WI38 (cell line): ENCODE data around the gene KPNA5.

Source experiments
- H3K4me3 ChIP-seq: 2 replicates; pipeline ENCODE4 v1.5.1; 2011; ENCODE audit warnings: low read depth, mild to moderate bottlenecking, control low read depth, low read length
- CTCF ChIP-seq: IDR thresholded peaks from 2 replicates; pipeline ENCODE4 v1.5.1; 2012; ENCODE audit warnings: low read depth, mild to moderate bottlenecking, control low read depth, low read length

Gene KPNA5

GRCh38 chr6:116680880-116681672 is at the start of gene KPNA5:
TSS of gene KPNA5 (plus strand) at chr6:116681211. CDS start at chr6:116681335, 124 bp downstream.
- peak within 1 kb of the TSS; percentile 94 for H3K4me3 ChIP-seq
- TF ChIP-seq CTCF = no peak

- TF ChIP-seq CTCF = no peak
- H3K4me3 ChIP-seq = no peak overlapping the region
Observed at GRCh38 chr6:116631379-116631990, 49.5 kb upstream of the KPNA5 start.

- no peak for TF ChIP-seq CTCF
- no peak overlapping the region for H3K4me3 ChIP-seq
Observed at GRCh38 chr6:116633685-116634084, 47.3 kb upstream of the KPNA5 start.

GRCh38 chr6:116648156-116648555 is 32.9 kb upstream of the KPNA5 start:
- H3K4me3 ChIP-seq = no peak overlapping the region
- no peak for TF ChIP-seq CTCF

- no peak overlapping the region for H3K4me3 ChIP-seq
- no peak for TF ChIP-seq CTCF
Observed at GRCh38 chr6:116649129-116649528, 31.9 kb upstream of the KPNA5 start.

GRCh38 chr6:116651916-116652315 is 29.1 kb upstream of the KPNA5 start:
- no peak for TF ChIP-seq CTCF
- no peak overlapping the region for H3K4me3 ChIP-seq

GRCh38 chr6:116661594-116661993 is 19.4 kb upstream of the KPNA5 start:
- H3K4me3 ChIP-seq = no peak overlapping the region
- TF ChIP-seq CTCF = no peak
